GM19043 (cell line): ENCODE measurements around the gene TMEM88.

Experiments used
- ATAC-seq: cut with Tn5 transposase; IDR thresholded peaks from one replicate; pipeline ENCODE4 v1.9.1; 2021; ENCODE audit warnings: low read depth; ENCODE audit not compliant: unreplicated experiment

The TMEM88 gene

GRCh38 chr17:7843257-7843535, 11.7 kb upstream of the TMEM88 start:
- ATAC-seq = no peak

GRCh38 chr17:7843536-7844291, 11.2 kb upstream of the TMEM88 start:
- no peak for ATAC-seq

GRCh38 chr17:7844292-7845154, 10.3 kb upstream of the TMEM88 start:
- ATAC-seq = peak; percentile 48

- no peak for ATAC-seq
Measured at GRCh38 chr17:7845359-7846062, 9.4 kb upstream of the TMEM88 start.

- ATAC-seq = no peak
Measured at GRCh38 chr17:7846063-7846735, 8.7 kb upstream of the TMEM88 start.

- ATAC-seq = no peak
Measured at GRCh38 chr17:7846765-7847661, 7.9 kb upstream of the TMEM88 start.

GRCh38 chr17:7848131-7848579, 6.7 kb upstream of the TMEM88 start:
- no peak for ATAC-seq

GRCh38 chr17:7848739-7849129, 6.1 kb upstream of the TMEM88 start:
- no peak for ATAC-seq

GRCh38 chr17:7849130-7849750, 5.6 kb upstream of the TMEM88 start:
- ATAC-seq = no peak

GRCh38 chr17:7849751-7850504, 4.9 kb upstream of the TMEM88 start:
- no peak for ATAC-seq

GRCh38 chr17:7850701-7851437, 4.0 kb upstream of the TMEM88 start:
- ATAC-seq = no peak

- peak; percentile 57 for ATAC-seq
Measured at GRCh38 chr17:7851438-7852261, 3.2 kb upstream of the TMEM88 start.

- ATAC-seq = no peak
Measured at GRCh38 chr17:7852262-7852670, 2.6 kb upstream of the TMEM88 start.

- ATAC-seq = no peak
Measured at GRCh38 chr17:7852919-7853690, 1.8 kb upstream of the TMEM88 start.

GRCh38 chr17:7853691-7854038, 1.2 kb upstream of the TMEM88 start:
- no peak for ATAC-seq

GRCh38 chr17:7854078-7854777, 638 bp upstream of the TMEM88 start:
- ATAC-seq = no peak
